NOMO-1 (cell line): ENCODE measurements around the gene CASP1.
"Not testable (repeated sequence)": the region's sequence is repeated elsewhere in the genome, so short reads cannot be mapped to it uniquely, and the experiment has no call there.

Source experiments
- DNase-seq, 2 experiments: peaks; one replicate each; lab custom pipeline; 2025; ENCODE audit not compliant: unreplicated experiment in 2 of 2; lab: John Stamatoyannopoulos, UW

Gene CASP1

GRCh38 chr11:105046898-105047579, 12.1 kb upstream of the CASP1 start:
- DNase-seq: no peak

- DNase-seq: no peak
Measured at GRCh38 chr11:105045676-105046296, 10.8 kb upstream of the CASP1 start.

GRCh38 chr11:105044557-105045524, 9.9 kb upstream of the CASP1 start, which contains the start of gene CARD16:
Gene CARD16 (minus strand): TSS chr11:105045335. CDS start chr11:105045297, 38 bp downstream.
- DNase-seq: peak; percentile 39 to 58

GRCh38 chr11:105042178-105042577, 7.2 kb upstream of the CASP1 start:
- no peak for DNase-seq

- DNase-seq: no peak
Measured at GRCh38 chr11:105040703-105041102, 5.8 kb upstream of the CASP1 start.

GRCh38 chr11:105034388-105034787, 556 bp downstream of the CASP1 start:
- not testable (repeated sequence) for DNase-seq

GRCh38 chr11:105033781-105034180, 1.2 kb downstream of the CASP1 start:
- no peak for DNase-seq

- no peak for DNase-seq
Measured at GRCh38 chr11:105033343-105033742, 1.6 kb downstream of the CASP1 start.

GRCh38 chr11:105032495-105032894, 2.4 kb downstream of the CASP1 start:
- DNase-seq: peak; percentile 18 to 59

- peak in 1 of 2 experiments; percentile 16 for DNase-seq
Measured at GRCh38 chr11:105027678-105028077, 7.3 kb downstream of the CASP1 start.

GRCh38 chr11:105024394-105024793, 10.6 kb downstream of the CASP1 start:
- DNase-seq: no peak

- DNase-seq: peak; percentile 29 to 44
Measured at GRCh38 chr11:105023003-105023402, 11.9 kb downstream of the CASP1 start, which contains the start of gene CASP5. Gene CASP5 (minus strand): TSS chr11:105023168. CDS start chr11:105023136, 32 bp downstream.

- DNase-seq: no peak
Measured at GRCh38 chr11:105022527-105022926, 12.4 kb downstream of the CASP1 start.

- DNase-seq: no peak
Measured at GRCh38 chr11:105007463-105007862, 27.5 kb downstream of the CASP1 start.

- no peak for DNase-seq
Measured at GRCh38 chr11:105005451-105005845, 29.5 kb downstream of the CASP1 start.

GRCh38 chr11:105004021-105004420, 30.9 kb downstream of the CASP1 start:
- no peak for DNase-seq

- no peak for DNase-seq
Measured at GRCh38 chr11:105003151-105003550, 31.8 kb downstream of the CASP1 start.

- no peak for DNase-seq
Measured at GRCh38 chr11:105000797-105001196, 34.1 kb downstream of the CASP1 start.

GRCh38 chr11:105000167-105000566, 34.8 kb downstream of the CASP1 start:
- DNase-seq: no peak

- DNase-seq: no peak
Measured at GRCh38 chr11:104999721-105000120, 35.2 kb downstream of the CASP1 start.

- peak in 1 of 2 experiments; percentile 3 for DNase-seq
Measured at GRCh38 chr11:104997288-104997687, 37.7 kb downstream of the CASP1 start.
